CD14-positive monocyte (primary cell): ENCODE data around the gene RELL1. TPM values are rescaled to one million over a fixed set of nuclear protein-coding genes. Genes with fewer than 3 reads are reported as not detected.

Experiments
- DNase-seq, 3 donors: peaks; one replicate each; pipeline ENCODE4 v3.0.0-alpha.2; 2011 to 2022
- H2AFZ ChIP-seq: 2 replicates; pipeline ENCODE4 v1.6.0; 2012; ENCODE audit warnings: mild to moderate bottlenecking, low read depth, low read length, inconsistent platforms; ENCODE audit not compliant: insufficient read depth, poor library complexity, severe bottlenecking
- H3K27ac ChIP-seq, 2 donors: 1 replicate in 1 of 2; 2 replicates in 1 of 2; pipeline ENCODE4 v1.5.1; 2012 to 2013; ENCODE audit warnings: low read length in 2 of 2, control low read depth in 1 of 2, inconsistent platforms in 1 of 2, low read depth in 1 of 2, mild to moderate bottlenecking in 1 of 2
- H3K27me3 ChIP-seq, 2 donors: one replicate each; pipeline versions ENCODE4 v1.6.0 to v1.6.1; 2011 to 2013; ENCODE audit warnings: low read length in 2 of 2; ENCODE audit not compliant: control insufficient read depth in 2 of 2, insufficient read depth in 2 of 2
- H3K36me3 ChIP-seq, 2 donors: replicated peaks in 1 of 2; 1 replicate in 1 of 2; 2 replicates in 1 of 2; pipeline versions ENCODE4 v1.5.1 to v1.6.1; 2012 to 2013; ENCODE audit warnings: low read length in 2 of 2, control low read depth in 1 of 2, inconsistent platforms in 1 of 2, mild to moderate bottlenecking in 1 of 2; ENCODE audit not compliant: insufficient read depth in 2 of 2, control insufficient read depth in 1 of 2
- H3K4me1 ChIP-seq, 2 donors: 1 replicate in 1 of 2; 2 replicates in 1 of 2; pipeline versions ENCODE4 v1.5.1 to v1.6.1; 2012 to 2013; ENCODE audit warnings: low read length in 2 of 2, control low read depth in 1 of 2, inconsistent platforms in 1 of 2, mild to moderate bottlenecking in 1 of 2, moderate library complexity in 1 of 2; ENCODE audit not compliant: insufficient read depth in 2 of 2, control insufficient read depth in 1 of 2
- H3K4me2 ChIP-seq: replicated peaks from 2 replicates; pipeline ENCODE3; 2012; ENCODE audit warnings: low read length, moderate library complexity, mild to moderate bottlenecking; ENCODE audit not compliant: poor library complexity, severe bottlenecking; ENCODE audit errors: extremely low read depth
- H3K4me3 ChIP-seq, 3 experiments: fragments of 200-600 bp in 1 of 3; sonication (generic) in 1 of 3; replicated peaks in 1 of 3; 1 replicate in 2 of 3; 2 replicates in 1 of 3; pipeline ENCODE4 v1.5.1; 2011 to 2013; ENCODE audit warnings: low read length in 3 of 3, mild to moderate bottlenecking in 3 of 3, control low read depth in 2 of 3, low read depth in 2 of 3, inconsistent platforms in 1 of 3, moderate library complexity in 1 of 3
- H3K79me2 ChIP-seq: 2 replicates; pipeline ENCODE4 v1.6.0; 2012; ENCODE audit warnings: mild to moderate bottlenecking, control low read depth, inconsistent platforms, low read length, moderate library complexity; ENCODE audit not compliant: insufficient read depth
- H3K9ac ChIP-seq: 2 replicates; pipeline ENCODE4 v1.6.0; 2017; ENCODE audit warnings: low read length, mild to moderate bottlenecking; ENCODE audit not compliant: insufficient read depth, poor library complexity, severe bottlenecking
- H3K9me3 ChIP-seq, 2 donors: replicated peaks in 1 of 2; 1 replicate in 1 of 2; 2 replicates in 1 of 2; pipeline versions ENCODE4 v1.5.1 to v1.6.1; 2012 to 2013; ENCODE audit warnings: low read length in 2 of 2, control low read depth in 1 of 2; ENCODE audit not compliant: control insufficient read depth in 1 of 2, insufficient read depth in 1 of 2
- H4K20me1 ChIP-seq: 2 replicates; pipeline ENCODE4 v1.6.0; 2012; ENCODE audit warnings: mild to moderate bottlenecking, low read length, control low read depth, moderate library complexity; ENCODE audit not compliant: insufficient read depth
- H3K27ac Mint-ChIP-seq, 7 donors: one replicate each; pipeline ENCODE4 v1.8.0; 2020; ENCODE audit warnings: mild to moderate bottlenecking in 7 of 7, mixed read lengths in 7 of 7, moderate library complexity in 6 of 7, inconsistent platforms in 2 of 7
- H3K27me3 Mint-ChIP-seq, 3 donors: one replicate each; pipeline ENCODE4 v1.8.0; 2021 to 2022; ENCODE audit warnings: low read depth in 3 of 3, mild to moderate bottlenecking in 3 of 3, mixed read lengths in 3 of 3, moderate library complexity in 3 of 3, inconsistent platforms in 1 of 3
- H3K36me3 Mint-ChIP-seq, 2 donors: one replicate each; pipeline ENCODE4 v1.8.0; 2020; ENCODE audit warnings: mixed read lengths in 2 of 2, inconsistent platforms in 1 of 2, mild to moderate bottlenecking in 1 of 2
- H3K4me1 Mint-ChIP-seq: one replicate; pipeline ENCODE4 v1.8.0; 2020; ENCODE audit warnings: mild to moderate bottlenecking, mixed read lengths
- H3K4me3 Mint-ChIP-seq, 2 donors: one replicate each; pipeline ENCODE4 v1.8.0; 2020; ENCODE audit warnings: mild to moderate bottlenecking in 2 of 2, mixed read lengths in 2 of 2, moderate library complexity in 1 of 2
- H3K9me3 Mint-ChIP-seq, 7 donors: one replicate each; pipeline ENCODE4 v1.8.0; 2020 to 2022; ENCODE audit warnings: mixed read lengths in 7 of 7, mild to moderate bottlenecking in 6 of 7, moderate library complexity in 6 of 7, inconsistent platforms in 2 of 7
- CTCF ChIP-seq: fragments of 200-600 bp; IDR thresholded peaks from one replicate; pipeline ENCODE4 v1.8.0; 2022; ENCODE audit warnings: antibody characterized with exemption, mild to moderate bottlenecking
- WGBS: methylation state at CpG from one replicate; pipeline ENCODE4 v1.1.5; 2013; ENCODE audit warnings: missing lambda C conversion rate; ENCODE audit not compliant: insufficient coverage; 5-methylcytosine and 5-hydroxymethylcytosine counted together
- intact Hi-C, 2 donors: fragments of 100-400 bp; cut with micrococcal nuclease; formaldehyde crosslinking; loops; one replicate each; pipeline versions ENCODE4 v1.15.0 to v1.15.1; 2023
- polyA plus RNA-seq, 3 donors: library from polyadenylated mRNA; depleted of rRNA in 1 of 3; unstranded in 2 of 3; stranded (reverse) in 1 of 3; fragments of 300-500 nt in 2 of 3; fragments of >200 nt in 1 of 3; fragmentation: Illumina TruSeq in 2 of 3; gene quantifications; 1 replicate in 2 of 3; 2 replicates in 1 of 3; pipeline ENCODE4 v1.2.3, GENCODE V29; 2012 to 2021

Gene RELL1
- polyA plus RNA-seq, 3 donors, result 13.3 to 30.2 (median 16.2) TPM

- H3K9me3 Mint-ChIP-seq, result peaks cover 4 to 9% (median 8%) of the 10 kb centered on the region in 7 donors
- H3K4me1 Mint-ChIP-seq, result peaks cover 51% of the 10 kb centered on the region
- Histone ChIP-seq H3K36me3 (peaks cover 3 to 17% of the 10 kb centered on the region in 2 donors), H3K4me1 (peaks cover 18 to 22% of the 10 kb centered on the region in 2 donors), H3K9me3 (peaks cover 7 to 8% of the 10 kb centered on the region in 2 donors), H3K4me2 (no peak overlapping the region), H3K79me2 (peaks cover 100% of the 10 kb centered on the region), H3K4me3 (no peak overlapping the region), H3K9ac (no peak overlapping the region), H3K27ac (peak overlapping the region in 1 of 2 donors; percentile 10), H3K27me3 (no peaks in the 10 kb centered on the region), H4K20me1 (peaks cover 100% of the 10 kb centered on the region), H2AFZ (no peak overlapping the region)
- no peak for TF ChIP-seq CTCF
- intact Hi-C loops, result no loop called here
- H3K27ac Mint-ChIP-seq, result peak overlapping the region in 3 of 7 donors; percentile 19 to 68 (median 46)
- DNase-seq, result no peak
- peaks cover 13 to 39% of the 10 kb centered on the region in 2 donors for H3K36me3 Mint-ChIP-seq
- no peaks in the 10 kb centered on the region for H3K27me3 Mint-ChIP-seq
- no CpG with 5 or more reads among the region's 1 CpG for WGBS
- H3K4me3 Mint-ChIP-seq, result no peak overlapping the region
These were observed 23.9 kb downstream of the RELL1 start for GRCh38 chr4:37662251-37662650.

- DNase-seq, result no peak
- Histone ChIP-seq H3K9ac (no peak overlapping the region), H3K4me2 (no peak overlapping the region), H3K27ac (peak overlapping the region in 1 of 2 donors; percentile 10), H3K36me3 (peaks cover 3 to 22% of the 10 kb centered on the region in 2 donors), H4K20me1 (peaks cover 100% of the 10 kb centered on the region), H3K4me1 (peaks cover 13 to 18% of the 10 kb centered on the region in 2 donors), H3K27me3 (no peaks in the 10 kb centered on the region), H3K9me3 (peaks cover 11% of the 10 kb centered on the region in 2 donors), H2AFZ (no peak overlapping the region), H3K4me3 (no peak overlapping the region), H3K79me2 (peaks cover 100% of the 10 kb centered on the region)
- Mint-ChIP-seq H3K9me3 (peaks cover 8 to 14% (median 12%) of the 10 kb centered on the region in 7 donors), H3K4me1 (peaks cover 47% of the 10 kb centered on the region), H3K27ac (peak overlapping the region in 5 of 7 donors; percentile 19 to 77 (median 72)), H3K36me3 (peaks cover 15 to 42% of the 10 kb centered on the region in 2 donors), H3K27me3 (no peaks in the 10 kb centered on the region), H3K4me3 (no peak overlapping the region)
- no peak for TF ChIP-seq CTCF
- 100% methylated on average over 1 of the region's 3 CpGs for WGBS
- intact Hi-C loops, result no loop called here
These were observed 24.4 kb downstream of the RELL1 start for GRCh38 chr4:37661772-37662171.
